ENCODE data around the gene DMAC2L. TPM values are rescaled to one million over a fixed set of nuclear protein-coding genes. Genes with fewer than 3 reads are reported as not detected.

Gene DMAC2L
- polyA plus RNA-seq, 1 of the 3 experiments (the other 2 are of a cell fraction): 20.3 TPM

DNA sequence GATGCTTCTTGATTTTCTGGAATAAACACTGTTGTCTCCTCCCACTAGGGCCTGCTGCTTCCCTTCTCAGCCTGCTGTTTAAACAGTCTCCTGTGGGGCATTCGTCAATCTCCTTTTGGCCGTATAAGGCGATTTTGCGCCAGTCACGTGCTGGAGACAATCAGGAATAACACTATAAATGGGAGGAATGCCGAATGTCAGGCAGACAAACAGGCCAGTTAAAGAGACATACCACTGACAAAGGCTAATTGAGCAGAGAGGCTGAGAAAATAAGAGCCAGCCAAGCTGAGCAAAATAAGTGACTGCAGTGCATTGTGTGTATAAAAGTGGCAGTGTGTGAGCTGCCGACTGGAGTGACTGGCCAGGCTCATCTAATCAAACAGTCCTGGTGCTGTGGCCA lies 23.3 kb downstream of the DMAC2L start (continued):
- TF ChIP-seq, protein P1, sequence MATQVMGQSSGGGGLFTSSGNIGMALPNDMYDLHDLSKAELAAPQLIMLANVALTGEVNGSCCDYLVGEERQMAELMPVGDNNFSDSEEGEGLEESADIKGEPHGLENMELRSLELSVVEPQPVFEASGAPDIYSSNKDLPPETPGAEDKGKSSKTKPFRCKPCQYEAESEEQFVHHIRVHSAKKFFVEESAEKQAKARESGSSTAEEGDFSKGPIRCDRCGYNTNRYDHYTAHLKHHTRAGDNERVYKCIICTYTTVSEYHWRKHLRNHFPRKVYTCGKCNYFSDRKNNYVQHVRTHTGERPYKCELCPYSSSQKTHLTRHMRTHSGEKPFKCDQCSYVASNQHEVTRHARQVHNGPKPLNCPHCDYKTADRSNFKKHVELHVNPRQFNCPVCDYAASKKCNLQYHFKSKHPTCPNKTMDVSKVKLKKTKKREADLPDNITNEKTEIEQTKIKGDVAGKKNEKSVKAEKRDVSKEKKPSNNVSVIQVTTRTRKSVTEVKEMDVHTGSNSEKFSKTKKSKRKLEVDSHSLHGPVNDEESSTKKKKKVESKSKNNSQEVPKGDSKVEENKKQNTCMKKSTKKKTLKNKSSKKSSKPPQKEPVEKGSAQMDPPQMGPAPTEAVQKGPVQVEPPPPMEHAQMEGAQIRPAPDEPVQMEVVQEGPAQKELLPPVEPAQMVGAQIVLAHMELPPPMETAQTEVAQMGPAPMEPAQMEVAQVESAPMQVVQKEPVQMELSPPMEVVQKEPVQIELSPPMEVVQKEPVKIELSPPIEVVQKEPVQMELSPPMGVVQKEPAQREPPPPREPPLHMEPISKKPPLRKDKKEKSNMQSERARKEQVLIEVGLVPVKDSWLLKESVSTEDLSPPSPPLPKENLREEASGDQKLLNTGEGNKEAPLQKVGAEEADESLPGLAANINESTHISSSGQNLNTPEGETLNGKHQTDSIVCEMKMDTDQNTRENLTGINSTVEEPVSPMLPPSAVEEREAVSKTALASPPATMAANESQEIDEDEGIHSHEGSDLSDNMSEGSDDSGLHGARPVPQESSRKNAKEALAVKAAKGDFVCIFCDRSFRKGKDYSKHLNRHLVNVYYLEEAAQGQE (IDR thresholded peaks at IDR 0.05; ENCODE audit: low read depth, low read length): no peak
- TF ChIP-seq MEF2A (IDR thresholded peaks at IDR 0.05; ENCODE audit: borderline replicate concordance, low read depth) (no peak), EP300 (IDR thresholded peaks at IDR 0.05; ENCODE audit: borderline replicate concordance in 1 of 2, low read depth in 1 of 2, low read length in 1 of 2) (no peak), FOSL2 (IDR thresholded peaks at IDR 0.05; ENCODE audit: borderline replicate concordance, low read depth) (no peak), SIN3A (IDR thresholded peaks at IDR 0.05; ENCODE audit: borderline replicate concordance, low read depth, low read length) (0 out of 2 replicates have a peak, but pooled peaks have one; percentile 13), EZH2phosphoT487 (IDR thresholded peaks at IDR 0.05; ENCODE audit: borderline replicate concordance, low read depth) (no peak), JUND (IDR thresholded peaks at IDR 0.05) (no peak), RFX5 (IDR thresholded peaks at IDR 0.05; ENCODE audit: low read length) (no peak), CHD2 (IDR thresholded peaks at IDR 0.05; ENCODE audit: low read length, partially characterized antibody) (peak; percentile 41)
- TF ChIP-seq, protein P2, sequence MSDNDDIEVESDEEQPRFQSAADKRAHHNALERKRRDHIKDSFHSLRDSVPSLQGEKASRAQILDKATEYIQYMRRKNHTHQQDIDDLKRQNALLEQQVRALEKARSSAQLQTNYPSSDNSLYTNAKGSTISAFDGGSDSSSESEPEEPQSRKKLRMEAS (IDR thresholded peaks at IDR 0.05; ENCODE audit: low read depth): no peak
- TF ChIP-seq, protein P3, sequence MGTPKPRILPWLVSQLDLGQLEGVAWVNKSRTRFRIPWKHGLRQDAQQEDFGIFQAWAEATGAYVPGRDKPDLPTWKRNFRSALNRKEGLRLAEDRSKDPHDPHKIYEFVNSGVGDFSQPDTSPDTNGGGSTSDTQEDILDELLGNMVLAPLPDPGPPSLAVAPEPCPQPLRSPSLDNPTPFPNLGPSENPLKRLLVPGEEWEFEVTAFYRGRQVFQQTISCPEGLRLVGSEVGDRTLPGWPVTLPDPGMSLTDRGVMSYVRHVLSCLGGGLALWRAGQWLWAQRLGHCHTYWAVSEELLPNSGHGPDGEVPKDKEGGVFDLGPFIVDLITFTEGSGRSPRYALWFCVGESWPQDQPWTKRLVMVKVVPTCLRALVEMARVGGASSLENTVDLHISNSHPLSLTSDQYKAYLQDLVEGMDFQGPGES (IDR thresholded peaks at IDR 0.05; ENCODE audit: low read depth, low read length): no peak
- TF ChIP-seq, protein P4, sequence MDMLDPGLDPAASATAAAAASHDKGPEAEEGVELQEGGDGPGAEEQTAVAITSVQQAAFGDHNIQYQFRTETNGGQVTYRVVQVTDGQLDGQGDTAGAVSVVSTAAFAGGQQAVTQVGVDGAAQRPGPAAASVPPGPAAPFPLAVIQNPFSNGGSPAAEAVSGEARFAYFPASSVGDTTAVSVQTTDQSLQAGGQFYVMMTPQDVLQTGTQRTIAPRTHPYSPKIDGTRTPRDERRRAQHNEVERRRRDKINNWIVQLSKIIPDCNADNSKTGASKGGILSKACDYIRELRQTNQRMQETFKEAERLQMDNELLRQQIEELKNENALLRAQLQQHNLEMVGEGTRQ (IDR thresholded peaks at IDR 0.05; ENCODE audit: borderline replicate concordance, low read depth, low read length): peak; percentile 61

Data from SK-N-SH (cell line).